Kidney epithelial cell (primary cell): ENCODE data around the gene STX2. TPM values are rescaled to one million over a fixed set of nuclear protein-coding genes. Genes with fewer than 3 reads are reported as not detected.

Source experiments
- DNase-seq: peaks from one replicate; pipeline ENCODE4 v3.0.0-alpha.2; 2010; ENCODE audit warnings: low read depth
- H3K27me3 ChIP-seq: 2 replicates; pipeline ENCODE4 v1.6.0; 2011; ENCODE audit warnings: low read length; ENCODE audit not compliant: control insufficient read depth, insufficient read depth
- H3K36me3 ChIP-seq: 2 replicates; pipeline ENCODE4 v1.5.1; 2011; ENCODE audit warnings: low read length; ENCODE audit not compliant: control insufficient read depth, insufficient read depth
- H3K4me3 ChIP-seq: 2 replicates; pipeline ENCODE4 v1.5.1; 2011; ENCODE audit warnings: low read depth, mild to moderate bottlenecking, control low read depth, low read length
- CTCF ChIP-seq: IDR thresholded peaks from 2 replicates; pipeline ENCODE4 v1.5.1; 2011; ENCODE audit warnings: mild to moderate bottlenecking, moderate library complexity, low read length, control low read depth, inconsistent platforms; ENCODE audit not compliant: insufficient read depth, poor library complexity, severe bottlenecking
- total RNA-seq: library from RNA; depleted of rRNA; stranded (reverse); fragments of >200 nt; gene quantifications from 2 replicates; pipeline ENCODE4 v1.2.3, GENCODE V29; 2015

Gene STX2
- total RNA-seq, 1 donor from 2014 or later: 24.4 TPM

- no peak for TF ChIP-seq CTCF
- DNase-seq: no peak
- H3K27me3 ChIP-seq: no peaks in the 10 kb centered on the region
- no peak overlapping the region for H3K4me3 ChIP-seq
- no peaks in the 10 kb centered on the region for H3K36me3 ChIP-seq
Observed at GRCh38 chr12:130860311-130860710, 21.3 kb upstream of the STX2 start.

- Histone ChIP-seq H3K36me3 (no peaks in the 10 kb centered on the region), H3K4me3 (no peak overlapping the region), H3K27me3 (no peaks in the 10 kb centered on the region)
- TF ChIP-seq CTCF: no peak
- DNase-seq: no peak
Observed at GRCh38 chr12:130859161-130859560, 20.1 kb upstream of the STX2 start.

GRCh38 chr12:130858084-130858483, 19.0 kb upstream of the STX2 start:
- no peak for TF ChIP-seq CTCF
- Histone ChIP-seq H3K36me3 (no peaks in the 10 kb centered on the region), H3K27me3 (peaks cover 5% of the 10 kb centered on the region), H3K4me3 (no peak overlapping the region)
- no peak for DNase-seq

- Histone ChIP-seq H3K36me3 (no peaks in the 10 kb centered on the region), H3K27me3 (peaks cover 5% of the 10 kb centered on the region), H3K4me3 (no peak overlapping the region)
- no peak for DNase-seq
- no peak for TF ChIP-seq CTCF
Observed at GRCh38 chr12:130856088-130856487, 17.0 kb upstream of the STX2 start.

GRCh38 chr12:130850418-130851021, 11.5 kb upstream of the STX2 start:
- no peaks in the 10 kb centered on the region for H3K36me3 ChIP-seq
- H3K27me3 ChIP-seq: peaks cover 5% of the 10 kb centered on the region
- no peak for DNase-seq
- no peak overlapping the region for H3K4me3 ChIP-seq
- no peak for TF ChIP-seq CTCF
